Measurements from ENCODE around the gene KIF25.

DNA sequence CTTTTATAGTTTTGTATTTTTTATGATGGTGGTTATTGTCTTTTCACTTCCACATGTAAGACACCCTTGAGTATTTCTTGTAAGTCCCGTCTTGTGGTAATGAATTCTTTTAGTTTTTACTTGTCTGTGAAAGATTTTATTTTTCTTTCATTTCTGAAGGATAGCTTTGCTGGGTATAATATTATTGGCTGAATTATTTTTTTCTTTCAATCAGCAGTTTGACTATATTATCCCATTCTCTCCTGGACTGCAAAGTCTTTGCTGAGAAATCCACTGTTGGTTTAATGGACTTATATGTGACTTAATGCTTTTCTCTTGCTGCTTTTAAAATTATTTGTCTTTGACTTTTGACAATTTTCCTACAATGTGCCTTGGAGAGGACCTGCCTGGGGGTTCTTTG, 13.8 kb downstream of the KIF25 start:
- TF ChIP-seq, protein P1, sequence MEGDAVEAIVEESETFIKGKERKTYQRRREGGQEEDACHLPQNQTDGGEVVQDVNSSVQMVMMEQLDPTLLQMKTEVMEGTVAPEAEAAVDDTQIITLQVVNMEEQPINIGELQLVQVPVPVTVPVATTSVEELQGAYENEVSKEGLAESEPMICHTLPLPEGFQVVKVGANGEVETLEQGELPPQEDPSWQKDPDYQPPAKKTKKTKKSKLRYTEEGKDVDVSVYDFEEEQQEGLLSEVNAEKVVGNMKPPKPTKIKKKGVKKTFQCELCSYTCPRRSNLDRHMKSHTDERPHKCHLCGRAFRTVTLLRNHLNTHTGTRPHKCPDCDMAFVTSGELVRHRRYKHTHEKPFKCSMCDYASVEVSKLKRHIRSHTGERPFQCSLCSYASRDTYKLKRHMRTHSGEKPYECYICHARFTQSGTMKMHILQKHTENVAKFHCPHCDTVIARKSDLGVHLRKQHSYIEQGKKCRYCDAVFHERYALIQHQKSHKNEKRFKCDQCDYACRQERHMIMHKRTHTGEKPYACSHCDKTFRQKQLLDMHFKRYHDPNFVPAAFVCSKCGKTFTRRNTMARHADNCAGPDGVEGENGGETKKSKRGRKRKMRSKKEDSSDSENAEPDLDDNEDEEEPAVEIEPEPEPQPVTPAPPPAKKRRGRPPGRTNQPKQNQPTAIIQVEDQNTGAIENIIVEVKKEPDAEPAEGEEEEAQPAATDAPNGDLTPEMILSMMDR (IDR thresholded peaks at IDR 0.05) = no peak
- TF ChIP-seq POLR2AphosphoS5 (IDR thresholded peaks at IDR 0.05) (no peak), POLR2A (IDR thresholded peaks at IDR 0.05) (no peak)
